Body of pancreas (tissue), 4 donors: ENCODE measurements around the gene GRHL1.

Source experiments
- POLR2A ChIP-seq, 3 donors: fragments of 450-650 bp; IDR thresholded peaks; one replicate each; pipeline ENCODE4 v1.6.1; 2016; ENCODE audit warnings: antibody characterized with exemption in 3 of 3, mild to moderate bottlenecking in 2 of 3
- TF ChIP-seq, protein P1 (sequence below), 7 experiments: fragments of 450-650 bp in 4 of 7; fragments of 200-600 bp in 3 of 7; sonication (generic) in 3 of 7; IDR thresholded peaks; one replicate each; pipeline ENCODE4 v1.5.1; 2016 to 2019; ENCODE audit warnings: antibody characterized with exemption in 7 of 7

- TF ChIP-seq, protein P1, sequence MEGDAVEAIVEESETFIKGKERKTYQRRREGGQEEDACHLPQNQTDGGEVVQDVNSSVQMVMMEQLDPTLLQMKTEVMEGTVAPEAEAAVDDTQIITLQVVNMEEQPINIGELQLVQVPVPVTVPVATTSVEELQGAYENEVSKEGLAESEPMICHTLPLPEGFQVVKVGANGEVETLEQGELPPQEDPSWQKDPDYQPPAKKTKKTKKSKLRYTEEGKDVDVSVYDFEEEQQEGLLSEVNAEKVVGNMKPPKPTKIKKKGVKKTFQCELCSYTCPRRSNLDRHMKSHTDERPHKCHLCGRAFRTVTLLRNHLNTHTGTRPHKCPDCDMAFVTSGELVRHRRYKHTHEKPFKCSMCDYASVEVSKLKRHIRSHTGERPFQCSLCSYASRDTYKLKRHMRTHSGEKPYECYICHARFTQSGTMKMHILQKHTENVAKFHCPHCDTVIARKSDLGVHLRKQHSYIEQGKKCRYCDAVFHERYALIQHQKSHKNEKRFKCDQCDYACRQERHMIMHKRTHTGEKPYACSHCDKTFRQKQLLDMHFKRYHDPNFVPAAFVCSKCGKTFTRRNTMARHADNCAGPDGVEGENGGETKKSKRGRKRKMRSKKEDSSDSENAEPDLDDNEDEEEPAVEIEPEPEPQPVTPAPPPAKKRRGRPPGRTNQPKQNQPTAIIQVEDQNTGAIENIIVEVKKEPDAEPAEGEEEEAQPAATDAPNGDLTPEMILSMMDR (IDR thresholded peaks at IDR 0.05): no peak
- TF ChIP-seq POLR2A (IDR thresholded peaks at IDR 0.05): no peak
Measured at GRCh38 chr2:10007435-10007834, 55.9 kb downstream of the GRHL1 start.
